Measurements from ENCODE around the gene IGFBPL1.

DNA sequence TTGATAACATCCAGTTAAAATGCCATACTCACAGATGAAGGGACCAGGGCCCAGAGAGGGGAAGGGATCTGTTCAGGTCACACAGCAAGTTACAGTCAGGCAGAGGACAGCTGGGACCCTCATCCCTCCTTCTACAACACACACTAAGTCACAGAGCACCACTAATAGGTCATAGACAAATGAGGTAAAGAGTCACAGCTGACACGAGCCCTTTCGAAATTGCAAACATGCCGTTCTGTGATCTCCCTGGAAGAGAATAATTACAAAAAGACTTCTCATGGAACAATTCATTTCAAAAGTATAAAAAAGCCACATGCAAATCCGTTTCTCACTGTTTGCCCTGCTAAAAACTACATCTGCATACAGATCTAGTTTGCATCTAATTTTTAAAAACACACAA lies 15.5 kb downstream of the IGFBPL1 start:
- TF ChIP-seq POLR2A (IDR thresholded peaks at IDR 0.05), result no peak
- TF ChIP-seq, protein P1, sequence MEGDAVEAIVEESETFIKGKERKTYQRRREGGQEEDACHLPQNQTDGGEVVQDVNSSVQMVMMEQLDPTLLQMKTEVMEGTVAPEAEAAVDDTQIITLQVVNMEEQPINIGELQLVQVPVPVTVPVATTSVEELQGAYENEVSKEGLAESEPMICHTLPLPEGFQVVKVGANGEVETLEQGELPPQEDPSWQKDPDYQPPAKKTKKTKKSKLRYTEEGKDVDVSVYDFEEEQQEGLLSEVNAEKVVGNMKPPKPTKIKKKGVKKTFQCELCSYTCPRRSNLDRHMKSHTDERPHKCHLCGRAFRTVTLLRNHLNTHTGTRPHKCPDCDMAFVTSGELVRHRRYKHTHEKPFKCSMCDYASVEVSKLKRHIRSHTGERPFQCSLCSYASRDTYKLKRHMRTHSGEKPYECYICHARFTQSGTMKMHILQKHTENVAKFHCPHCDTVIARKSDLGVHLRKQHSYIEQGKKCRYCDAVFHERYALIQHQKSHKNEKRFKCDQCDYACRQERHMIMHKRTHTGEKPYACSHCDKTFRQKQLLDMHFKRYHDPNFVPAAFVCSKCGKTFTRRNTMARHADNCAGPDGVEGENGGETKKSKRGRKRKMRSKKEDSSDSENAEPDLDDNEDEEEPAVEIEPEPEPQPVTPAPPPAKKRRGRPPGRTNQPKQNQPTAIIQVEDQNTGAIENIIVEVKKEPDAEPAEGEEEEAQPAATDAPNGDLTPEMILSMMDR (IDR thresholded peaks at IDR 0.05 in 8 of 11, conservative IDR thresholded peaks at IDR 0.05 in 3 of 11), result no peak

Measured in spleen (tissue), 7 donors.